SU-DHL-6 (cell line): ENCODE measurements around the gene HOXA3.

ENCODE experiments used
- H2AFZ ChIP-seq: fragments of 200-600 bp; sonication (generic); 2 replicates; pipeline ENCODE4 v1.6.1; 2014; ENCODE audit warnings: low read depth, mild to moderate bottlenecking, moderate library complexity, mixed read lengths, antibody characterized with exemption, low read length; ENCODE audit not compliant: severe bottlenecking
- H3F3A ChIP-seq: fragments of 200-600 bp; shearing (Covaris generic); 2 replicates; pipeline ENCODE4 v1.6.0; 2016; ENCODE audit warnings: antibody characterized with exemption, mild to moderate bottlenecking; ENCODE audit not compliant: insufficient read depth
- H3K27ac ChIP-seq: fragments of 200-600 bp; sonication (generic); 2 replicates; pipeline ENCODE4 v1.5.1; 2016; ENCODE audit warnings: low read depth, mild to moderate bottlenecking, low read length, moderate library complexity, mixed read lengths
- H3K27me3 ChIP-seq: fragments of 200-600 bp; sonication (generic), shearing (Covaris generic); 2 replicates; pipeline ENCODE4 v1.6.0; 2014; ENCODE audit warnings: mild to moderate bottlenecking, low read length
- H3K36me3 ChIP-seq: fragments of 200-600 bp; sonication (generic); 2 replicates; pipeline ENCODE4 v1.6.1; 2014; ENCODE audit warnings: mild to moderate bottlenecking, low read length, mixed read lengths
- H3K4me2 ChIP-seq: fragments of 300-600, 200-600 bp; shearing (Covaris generic), sonication (generic); 2 replicates; pipeline ENCODE4 v1.6.0; 2014; ENCODE audit warnings: low read length, low read depth, mild to moderate bottlenecking; ENCODE audit not compliant: poor library complexity, severe bottlenecking
- H3K4me3 ChIP-seq: fragments of 200-600 bp; sonication (generic); 2 replicates; pipeline ENCODE4 v1.5.1; 2014; ENCODE audit warnings: antibody characterized with exemption, low read length, mild to moderate bottlenecking, mixed read lengths; ENCODE audit not compliant: insufficient read depth, poor library complexity, severe bottlenecking
- H3K79me2 ChIP-seq: fragments of 200-600 bp; sonication (generic); 2 replicates; pipeline ENCODE4 v1.6.1; 2014; ENCODE audit warnings: mild to moderate bottlenecking, low read length, moderate library complexity; ENCODE audit not compliant: insufficient read depth
- H3K9ac ChIP-seq: fragments of 200-600 bp; sonication (generic); 2 replicates; pipeline ENCODE4 v1.7.0; 2014; ENCODE audit warnings: mild to moderate bottlenecking, low read length
- H3K9me2 ChIP-seq: fragments of 200-600 bp; sonication (generic); replicated peaks from 2 replicates; pipeline ENCODE4 v1.6.1; 2014; ENCODE audit warnings: low read length; ENCODE audit not compliant: insufficient read depth
- H3K9me3 ChIP-seq: fragments of 200-600 bp; sonication (generic); 2 replicates; pipeline ENCODE4 v1.6.1; 2014; ENCODE audit warnings: low read length, mixed read lengths; ENCODE audit not compliant: insufficient read depth
- H4K20me1 ChIP-seq: fragments of 200-600 bp; sonication (generic); 2 replicates; pipeline ENCODE4 v1.6.1; 2014; ENCODE audit warnings: low read depth, mild to moderate bottlenecking, antibody characterized with exemption, low read length, moderate library complexity, mixed read lengths
- EZH2phosphoT487 ChIP-seq: fragments of 200-600 bp; sonication (generic), shearing (Covaris generic); conservative IDR thresholded peaks from 2 replicates; pipeline ENCODE4 v1.6.1; 2018; ENCODE audit warnings: mild to moderate bottlenecking, antibody characterized with exemption, low read length, moderate library complexity, mixed read lengths
- TF ChIP-seq, protein P1 (sequence below): fragments of 200-600 bp; sonication (generic); IDR thresholded peaks from one replicate; pipeline ENCODE4 v1.5.1; 2017; ENCODE audit warnings: antibody characterized with exemption, mild to moderate bottlenecking, low read length, moderate library complexity; ENCODE audit not compliant: insufficient read depth, poor library complexity, severe bottlenecking

HOXA3 gene

GRCh38 chr7:27151931-27152815 lies at the start of gene HOXA3:
Gene HOXA3, minus strand, starts transcription at chr7:27152583. Its CDS starts 41,943 bp downstream, at chr7:27110640.
- peaks cover 6% of the 10 kb centered on the region; the same call in 1 of the 2 replicates for H3F3A ChIP-seq
- peak within 1 kb of the TSS; percentile 75 for H3K9ac ChIP-seq
- no peaks in the 10 kb centered on the region for H3K9me3 ChIP-seq
- H3K4me3 ChIP-seq, result peak within 1 kb of the TSS; percentile 62
- H3K36me3 ChIP-seq, result 0 out of 2 replicates have a peak, but pooled peaks cover 4% of the 10 kb centered on the region
- H4K20me1 ChIP-seq, result no peaks in the 10 kb centered on the region
- peak within 1 kb of the TSS; percentile 73 for H3K4me2 ChIP-seq
- TF ChIP-seq, protein P1, sequence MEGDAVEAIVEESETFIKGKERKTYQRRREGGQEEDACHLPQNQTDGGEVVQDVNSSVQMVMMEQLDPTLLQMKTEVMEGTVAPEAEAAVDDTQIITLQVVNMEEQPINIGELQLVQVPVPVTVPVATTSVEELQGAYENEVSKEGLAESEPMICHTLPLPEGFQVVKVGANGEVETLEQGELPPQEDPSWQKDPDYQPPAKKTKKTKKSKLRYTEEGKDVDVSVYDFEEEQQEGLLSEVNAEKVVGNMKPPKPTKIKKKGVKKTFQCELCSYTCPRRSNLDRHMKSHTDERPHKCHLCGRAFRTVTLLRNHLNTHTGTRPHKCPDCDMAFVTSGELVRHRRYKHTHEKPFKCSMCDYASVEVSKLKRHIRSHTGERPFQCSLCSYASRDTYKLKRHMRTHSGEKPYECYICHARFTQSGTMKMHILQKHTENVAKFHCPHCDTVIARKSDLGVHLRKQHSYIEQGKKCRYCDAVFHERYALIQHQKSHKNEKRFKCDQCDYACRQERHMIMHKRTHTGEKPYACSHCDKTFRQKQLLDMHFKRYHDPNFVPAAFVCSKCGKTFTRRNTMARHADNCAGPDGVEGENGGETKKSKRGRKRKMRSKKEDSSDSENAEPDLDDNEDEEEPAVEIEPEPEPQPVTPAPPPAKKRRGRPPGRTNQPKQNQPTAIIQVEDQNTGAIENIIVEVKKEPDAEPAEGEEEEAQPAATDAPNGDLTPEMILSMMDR, result no peak
- no peak for TF ChIP-seq EZH2phosphoT487
- no peaks in the 10 kb centered on the region for H3K27me3 ChIP-seq
- no peaks in the 10 kb centered on the region for H3K9me2 ChIP-seq
- peak within 1 kb of the TSS; percentile 93 for H2AFZ ChIP-seq
- no peak within 1 kb of the TSS for H3K27ac ChIP-seq
- peaks cover 19% of the 10 kb centered on the region; the same call in 1 of the 2 replicates for H3K79me2 ChIP-seq

DNA sequence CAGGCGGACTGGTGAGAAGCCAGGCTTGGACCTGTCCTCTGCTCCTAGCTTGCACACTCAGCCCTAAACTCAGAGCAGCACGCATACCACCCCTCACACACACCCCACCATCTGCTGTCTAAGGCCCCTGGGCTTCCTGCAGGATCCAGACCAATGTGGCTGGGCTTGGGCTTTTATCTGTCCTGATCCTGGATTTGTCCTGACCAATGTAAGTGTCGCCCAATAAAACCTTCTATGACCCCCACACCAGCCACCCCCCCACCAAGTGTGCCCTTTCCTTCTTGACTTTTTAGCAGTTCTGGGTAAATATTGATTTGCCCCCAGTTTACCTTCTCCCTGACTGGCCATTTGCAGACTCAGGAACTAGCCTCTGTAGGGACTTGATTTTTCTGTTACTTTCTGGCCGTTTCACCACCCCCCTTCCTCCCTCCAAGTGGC lies 49.2 kb upstream of the HOXA3 start:
- Histone ChIP-seq H3K9me3 (no peaks in the 10 kb centered on the region), H3K9ac (no peak overlapping the region), H3K9me2 (no peaks in the 10 kb centered on the region), H3K27me3 (no peaks in the 10 kb centered on the region), H3K36me3 (no peaks in the 10 kb centered on the region), H3K27ac (no peak overlapping the region), H4K20me1 (no peaks in the 10 kb centered on the region), H3F3A (no peaks in the 10 kb centered on the region), H3K79me2 (no peaks in the 10 kb centered on the region), H2AFZ (no peak overlapping the region), H3K4me2 (peak overlapping the region; percentile 63), H3K4me3 (no peak overlapping the region)
- TF ChIP-seq, protein P1, result no peak
- no peak for TF ChIP-seq EZH2phosphoT487

- H3K9me3 ChIP-seq, result no peaks in the 10 kb centered on the region
- peak overlapping the region; percentile 63 for H3K4me2 ChIP-seq
- no peak overlapping the region for H3K27ac ChIP-seq
- H3F3A ChIP-seq, result no peaks in the 10 kb centered on the region
- no peaks in the 10 kb centered on the region for H3K27me3 ChIP-seq
- no peaks in the 10 kb centered on the region for H3K36me3 ChIP-seq
- H3K4me3 ChIP-seq, result peak overlapping the region; percentile 59
- peak overlapping the region; percentile 48 for H3K9ac ChIP-seq
- H3K79me2 ChIP-seq, result no peaks in the 10 kb centered on the region
- peak overlapping the region; percentile 76 for H2AFZ ChIP-seq
- no peak for TF ChIP-seq EZH2phosphoT487
- TF ChIP-seq, protein P1, result no peak
- H4K20me1 ChIP-seq, result no peaks in the 10 kb centered on the region
- H3K9me2 ChIP-seq, result no peaks in the 10 kb centered on the region
These were observed 48.6 kb upstream of the HOXA3 start for GRCh38 chr7:27200761-27201579.
